ENCODE measurements around the gene SLCO3A1. TPM values are rescaled to one million over a fixed set of nuclear protein-coding genes. Genes with fewer than 3 reads are reported as not detected.
A peak's percentile ranks its signal among the peaks of the same experiment; 100 is the strongest.

Gene SLCO3A1
- total RNA-seq, 2 donors from 2014 or later = 7.2 to 11.4 TPM

- no peaks in the 10 kb centered on the region for H3K36me3 Mint-ChIP-seq (ENCODE audit: low read depth)
- H3K9me3 Mint-ChIP-seq = no peaks in the 10 kb centered on the region
- 57 to 67% methylated on average over 7 to 9 of the region's 9 CpGs for WGBS, 2 experiments (ENCODE audit: insufficient coverage in 1 of 2, insufficient read length in 1 of 2)
- H3K27ac Mint-ChIP-seq = no peak overlapping the region
- no peaks in the 10 kb centered on the region for H3K27me3 ChIP-seq (ENCODE audit: control insufficient read depth, insufficient read depth, low read length, poor library complexity, severe bottlenecking)
- DNase-seq = peak; percentile 54
- H3K4me1 Mint-ChIP-seq = peaks cover 6% of the 10 kb centered on the region
- H3K27me3 Mint-ChIP-seq (ENCODE audit: insufficient read depth) = no peaks in the 10 kb centered on the region
- H3K4me3 Mint-ChIP-seq = no peak overlapping the region
- H3K9ac ChIP-seq (ENCODE audit: extremely low read depth, low read length, poor library complexity, severe bottlenecking) = no peak overlapping the region
- TF ChIP-seq, protein P1, sequence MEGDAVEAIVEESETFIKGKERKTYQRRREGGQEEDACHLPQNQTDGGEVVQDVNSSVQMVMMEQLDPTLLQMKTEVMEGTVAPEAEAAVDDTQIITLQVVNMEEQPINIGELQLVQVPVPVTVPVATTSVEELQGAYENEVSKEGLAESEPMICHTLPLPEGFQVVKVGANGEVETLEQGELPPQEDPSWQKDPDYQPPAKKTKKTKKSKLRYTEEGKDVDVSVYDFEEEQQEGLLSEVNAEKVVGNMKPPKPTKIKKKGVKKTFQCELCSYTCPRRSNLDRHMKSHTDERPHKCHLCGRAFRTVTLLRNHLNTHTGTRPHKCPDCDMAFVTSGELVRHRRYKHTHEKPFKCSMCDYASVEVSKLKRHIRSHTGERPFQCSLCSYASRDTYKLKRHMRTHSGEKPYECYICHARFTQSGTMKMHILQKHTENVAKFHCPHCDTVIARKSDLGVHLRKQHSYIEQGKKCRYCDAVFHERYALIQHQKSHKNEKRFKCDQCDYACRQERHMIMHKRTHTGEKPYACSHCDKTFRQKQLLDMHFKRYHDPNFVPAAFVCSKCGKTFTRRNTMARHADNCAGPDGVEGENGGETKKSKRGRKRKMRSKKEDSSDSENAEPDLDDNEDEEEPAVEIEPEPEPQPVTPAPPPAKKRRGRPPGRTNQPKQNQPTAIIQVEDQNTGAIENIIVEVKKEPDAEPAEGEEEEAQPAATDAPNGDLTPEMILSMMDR (conservative IDR thresholded peaks at IDR 0.05) = no peak
- H3K27ac ChIP-seq (ENCODE audit: low read depth, low read length) = no peak overlapping the region
- H3K36me3 ChIP-seq (ENCODE audit: control insufficient read depth, insufficient read depth, low read length) = no peaks in the 10 kb centered on the region
- H3K4me3 ChIP-seq (ENCODE audit: low read length) = no peak overlapping the region
- no peaks in the 10 kb centered on the region for H3K4me1 ChIP-seq (ENCODE audit: control insufficient read depth, insufficient read depth, low read length)
- H3K9me3 ChIP-seq (ENCODE audit: control insufficient read depth, low read length) = no peaks in the 10 kb centered on the region
Observed at GRCh38 chr15:91881569-91882297, 28.2 kb downstream of the SLCO3A1 start.

DNA sequence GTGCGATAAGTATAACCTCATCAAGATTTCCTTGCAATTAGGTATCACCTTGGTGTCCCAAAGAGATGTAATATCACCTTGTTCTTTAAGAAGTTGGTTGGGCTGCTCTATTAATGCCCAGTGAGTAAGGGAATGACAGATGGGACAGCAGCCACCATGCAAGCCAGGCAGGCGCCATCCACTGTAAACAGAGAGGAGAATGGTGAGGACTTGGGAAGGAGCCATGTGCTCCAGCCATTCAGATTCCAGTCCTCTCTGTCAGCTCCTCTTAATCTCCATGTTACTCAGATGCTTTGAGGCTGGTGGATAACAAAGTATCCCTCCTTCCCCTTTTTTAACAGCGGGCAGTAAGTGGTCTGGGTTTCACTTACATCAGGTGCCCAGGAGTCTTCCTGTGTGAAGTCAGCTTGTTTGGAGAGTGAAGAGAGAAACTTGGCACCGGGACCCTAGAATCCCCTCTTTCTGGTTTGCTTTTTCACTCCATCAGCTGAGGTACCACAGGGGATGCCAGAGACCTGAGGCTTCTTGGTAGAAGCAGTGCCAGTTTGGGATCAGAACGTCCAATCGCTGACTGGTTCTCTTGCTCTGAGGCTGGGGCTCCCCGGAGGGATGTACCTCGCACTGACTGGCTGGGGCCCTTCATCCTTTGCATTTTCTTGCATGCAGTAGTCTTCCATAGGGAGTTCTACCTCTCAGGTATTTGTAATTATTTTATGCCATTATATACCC lies 29.5 kb downstream of the SLCO3A1 start:
- Mint-ChIP-seq H3K4me1 (peaks cover 11% of the 10 kb centered on the region), H3K4me3 (no peak overlapping the region), H3K27me3 (ENCODE audit: insufficient read depth) (no peaks in the 10 kb centered on the region), H3K36me3 (ENCODE audit: low read depth) (no peaks in the 10 kb centered on the region), H3K27ac (no peak overlapping the region), H3K9me3 (no peaks in the 10 kb centered on the region)
- H3K4me1 ChIP-seq (ENCODE audit: control insufficient read depth, insufficient read depth, low read length) = no peaks in the 10 kb centered on the region
- WGBS, 2 experiments (ENCODE audit: insufficient coverage in 1 of 2, insufficient read length in 1 of 2) = 78 to 92% methylated on average over 4 to 8 of the region's 8 CpGs
- H3K36me3 ChIP-seq (ENCODE audit: control insufficient read depth, insufficient read depth, low read length) = no peaks in the 10 kb centered on the region
- H3K9ac ChIP-seq (ENCODE audit: extremely low read depth, low read length, poor library complexity, severe bottlenecking) = no peak overlapping the region
- no peak overlapping the region for H3K4me3 ChIP-seq (ENCODE audit: low read length)
- no peak for DNase-seq
- H3K9me3 ChIP-seq (ENCODE audit: control insufficient read depth, low read length) = no peaks in the 10 kb centered on the region
- no peaks in the 10 kb centered on the region for H3K27me3 ChIP-seq (ENCODE audit: control insufficient read depth, insufficient read depth, low read length, poor library complexity, severe bottlenecking)
- no peak overlapping the region for H3K27ac ChIP-seq (ENCODE audit: low read depth, low read length)
- TF ChIP-seq, protein P1 (conservative IDR thresholded peaks at IDR 0.05) = no peak

DNA sequence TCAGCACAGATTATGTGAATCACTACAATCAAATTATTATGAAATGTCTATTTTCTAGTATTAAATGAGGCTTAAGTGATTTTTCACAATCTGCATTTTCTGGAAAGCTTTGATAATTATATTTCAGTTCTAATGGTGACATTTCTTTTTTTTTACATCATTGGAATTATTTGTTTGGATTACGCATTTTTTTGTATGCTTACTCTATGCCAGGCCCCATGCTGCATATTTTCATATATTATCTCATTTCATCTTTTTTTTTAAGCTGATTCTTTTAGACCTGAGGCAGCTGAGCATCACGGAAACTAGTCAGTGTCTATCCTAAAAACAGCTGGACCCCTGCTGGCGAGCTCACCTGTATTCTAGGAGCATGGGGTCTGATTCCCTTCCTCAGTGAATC lies 31.1 kb downstream of the SLCO3A1 start:
- no peak for DNase-seq
- Histone ChIP-seq H3K27ac (ENCODE audit: low read depth, low read length) (no peak overlapping the region), H3K9ac (ENCODE audit: extremely low read depth, low read length, poor library complexity, severe bottlenecking) (no peak overlapping the region), H3K4me1 (ENCODE audit: control insufficient read depth, insufficient read depth, low read length) (no peaks in the 10 kb centered on the region), H3K27me3 (ENCODE audit: control insufficient read depth, insufficient read depth, low read length, poor library complexity, severe bottlenecking) (no peaks in the 10 kb centered on the region), H3K4me3 (ENCODE audit: low read length) (no peak overlapping the region), H3K9me3 (ENCODE audit: control insufficient read depth, low read length) (no peaks in the 10 kb centered on the region), H3K36me3 (ENCODE audit: control insufficient read depth, insufficient read depth, low read length) (no peaks in the 10 kb centered on the region)
- TF ChIP-seq, protein P1 (conservative IDR thresholded peaks at IDR 0.05) = no peak
- H3K4me3 Mint-ChIP-seq = no peak overlapping the region
- no peak overlapping the region for H3K27ac Mint-ChIP-seq
- no peaks in the 10 kb centered on the region for H3K27me3 Mint-ChIP-seq (ENCODE audit: insufficient read depth)
- 90 to 100% methylated on average over 3 of the region's 3 CpGs for WGBS, 2 experiments (ENCODE audit: insufficient coverage in 1 of 2, insufficient read length in 1 of 2)
- H3K4me1 Mint-ChIP-seq = peaks cover 11% of the 10 kb centered on the region
- no peaks in the 10 kb centered on the region for H3K9me3 Mint-ChIP-seq
- H3K36me3 Mint-ChIP-seq (ENCODE audit: low read depth) = no peaks in the 10 kb centered on the region

Measured in endodermal cell (in vitro differentiated cells).